Adrenal gland (tissue), 5 donors: ENCODE data around the gene LIPG.
"Not testable (repeated sequence)": the region's sequence is repeated elsewhere in the genome, so short reads cannot be mapped to it uniquely, and the experiment has no call there.

Experiments
- CTCF ChIP-seq, 6 experiments: fragments of 450-650 bp in 4 of 6; fragments of 200-600 bp in 2 of 6; sonication (generic) in 1 of 6; IDR thresholded peaks; 1 replicate in 5 of 6; 2 replicates in 1 of 6; pipeline versions ENCODE4 v1.5.1 to v1.8.0; 2016 to 2021; ENCODE audit warnings: antibody characterized with exemption in 6 of 6, mild to moderate bottlenecking in 2 of 6, moderate library complexity in 1 of 6
- POLR2A ChIP-seq, 2 donors: fragments of 450-650 bp; IDR thresholded peaks; one replicate each; pipeline ENCODE4 v1.6.1; 2017; ENCODE audit warnings: antibody characterized with exemption in 2 of 2, mild to moderate bottlenecking in 2 of 2, moderate library complexity in 1 of 2
- donor health status: DM: no; HTN: no; CAD: no.

GRCh38 chr18:49559326-49559931 lies 2.4 kb upstream of the LIPG start:
- TF ChIP-seq CTCF (IDR thresholded peaks at IDR 0.05), result peak in 5 of 6 experiments; percentile 30 to 64 (median 54)
- TF ChIP-seq POLR2A (IDR thresholded peaks at IDR 0.05), result not testable (repeated sequence)
